Fibroblast of skin of right biceps (primary cell): Measurements from ENCODE around the gene KRTAP10-2.
"Not testable (repeated sequence)": the region's sequence is repeated elsewhere in the genome, so short reads cannot be mapped to it uniquely, and the experiment has no call there.

ENCODE experiments used
- DNase-seq: peaks from one replicate; pipeline ENCODE4 v3.0.0-alpha.2; 2013

The KRTAP10-2 gene

GRCh38 chr21:44511938-44512275, 39.4 kb downstream of the KRTAP10-2 start:
- DNase-seq, result no peak

DNA sequence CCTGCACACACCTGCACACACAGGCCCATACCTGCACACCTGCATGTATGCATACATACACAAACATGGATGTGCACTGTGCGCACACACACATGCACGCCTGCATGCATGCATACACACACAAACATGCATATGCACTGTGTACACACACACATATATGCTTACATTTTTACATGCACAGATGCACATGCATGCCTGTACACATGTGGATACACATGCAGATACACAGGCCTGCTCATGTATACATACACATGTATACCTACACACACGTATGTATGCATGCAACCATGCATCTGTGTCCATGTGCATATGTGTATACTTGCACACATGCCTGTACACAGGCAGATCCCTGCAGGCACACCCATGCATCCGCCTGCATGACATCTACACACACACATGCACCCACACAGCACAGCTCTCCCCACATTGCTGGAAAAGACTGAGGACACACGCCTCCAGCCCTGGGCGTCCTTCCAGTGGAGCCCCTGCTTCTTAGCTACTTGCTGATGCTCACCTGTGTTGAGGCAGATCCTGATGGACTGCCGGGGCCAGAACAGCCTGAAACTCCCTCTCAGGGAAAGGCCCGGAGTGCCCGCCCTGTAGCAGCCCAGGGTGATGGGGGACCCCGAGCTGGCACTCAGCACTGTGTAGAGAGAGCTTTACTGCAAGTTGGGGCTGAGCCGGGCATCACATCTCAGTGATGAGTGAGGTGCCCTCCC, 39.9 kb downstream of the KRTAP10-2 start:
- DNase-seq, result no peak

GRCh38 chr21:44510508-44511218, 40.6 kb downstream of the KRTAP10-2 start:
- DNase-seq, result peak; percentile 29

GRCh38 chr21:44510109-44510507, 41.2 kb downstream of the KRTAP10-2 start:
- no peak for DNase-seq

DNA sequence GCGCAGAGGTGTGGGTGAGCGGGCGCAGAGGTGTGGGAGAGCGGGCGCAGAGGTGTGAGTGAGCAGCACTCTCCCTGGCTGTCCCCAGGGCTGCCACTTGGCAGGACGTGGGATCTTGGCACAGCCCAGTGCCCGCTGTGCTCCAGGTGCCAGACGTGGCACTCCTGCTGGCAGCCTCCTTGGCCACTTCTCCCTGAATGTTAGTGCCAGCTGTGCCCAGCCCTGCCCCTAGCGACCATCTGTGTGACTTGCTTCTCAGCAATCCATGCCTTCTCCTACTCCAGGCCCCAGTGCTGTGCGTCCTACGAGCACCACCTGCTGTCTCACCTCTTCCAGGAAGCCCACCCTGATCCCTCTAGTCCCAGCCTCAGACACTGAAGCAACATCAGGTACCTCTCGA, 41.8 kb downstream of the KRTAP10-2 start:
- DNase-seq, result no peak

- no peak for DNase-seq
Measured at GRCh38 chr21:44508711-44509445, 42.4 kb downstream of the KRTAP10-2 start.

DNA sequence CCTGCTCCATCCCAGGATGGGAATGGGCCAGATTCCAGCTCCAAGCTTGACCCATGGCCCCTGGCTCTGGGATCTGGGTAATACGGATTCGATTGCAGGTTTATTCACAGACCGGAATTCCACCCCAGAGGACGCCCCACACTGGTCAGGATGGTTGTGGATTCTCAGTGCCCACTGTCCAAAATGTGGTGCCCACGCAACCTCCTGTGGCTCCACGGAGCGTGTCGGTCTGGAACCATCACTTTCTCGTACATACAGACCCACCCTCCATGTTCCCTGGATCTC, 42.9 kb downstream of the KRTAP10-2 start:
- DNase-seq, result no peak

DNA sequence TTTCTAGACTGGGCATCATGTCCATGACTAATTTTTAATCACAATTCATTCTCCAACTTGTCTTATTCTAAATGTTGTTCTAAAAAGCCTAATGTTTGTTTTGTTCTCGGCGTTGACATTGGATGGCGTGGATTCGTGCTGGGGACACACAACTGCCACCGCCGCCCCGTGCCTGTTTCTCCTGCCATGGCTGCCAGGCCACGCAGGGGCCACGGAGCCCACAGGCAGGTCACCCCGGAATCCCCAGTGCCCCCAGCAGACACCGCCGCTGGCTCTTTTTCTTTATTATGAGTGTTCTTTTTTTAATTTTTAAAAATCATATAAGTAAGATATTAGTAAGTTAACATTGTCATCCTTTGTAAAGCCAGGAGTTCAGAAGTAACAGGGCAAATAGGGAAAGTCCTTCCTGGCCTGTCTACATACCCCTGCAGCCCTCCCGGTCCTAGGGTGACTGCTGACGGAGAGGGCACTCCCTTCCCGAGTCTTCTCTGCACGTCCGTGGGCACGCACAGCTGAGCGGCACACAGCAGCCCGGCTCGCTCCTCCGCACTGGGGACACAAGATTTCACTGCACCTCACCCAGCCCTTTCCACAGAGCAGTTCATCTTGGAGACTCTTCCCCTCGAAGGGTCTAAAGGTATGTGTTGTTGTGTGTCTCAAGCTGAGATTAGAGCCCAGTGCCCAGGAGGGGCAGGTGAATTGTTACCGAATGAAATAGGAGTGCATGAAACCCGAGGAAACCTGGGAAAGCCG, 43.5 kb downstream of the KRTAP10-2 start:
- no peak for DNase-seq

DNA sequence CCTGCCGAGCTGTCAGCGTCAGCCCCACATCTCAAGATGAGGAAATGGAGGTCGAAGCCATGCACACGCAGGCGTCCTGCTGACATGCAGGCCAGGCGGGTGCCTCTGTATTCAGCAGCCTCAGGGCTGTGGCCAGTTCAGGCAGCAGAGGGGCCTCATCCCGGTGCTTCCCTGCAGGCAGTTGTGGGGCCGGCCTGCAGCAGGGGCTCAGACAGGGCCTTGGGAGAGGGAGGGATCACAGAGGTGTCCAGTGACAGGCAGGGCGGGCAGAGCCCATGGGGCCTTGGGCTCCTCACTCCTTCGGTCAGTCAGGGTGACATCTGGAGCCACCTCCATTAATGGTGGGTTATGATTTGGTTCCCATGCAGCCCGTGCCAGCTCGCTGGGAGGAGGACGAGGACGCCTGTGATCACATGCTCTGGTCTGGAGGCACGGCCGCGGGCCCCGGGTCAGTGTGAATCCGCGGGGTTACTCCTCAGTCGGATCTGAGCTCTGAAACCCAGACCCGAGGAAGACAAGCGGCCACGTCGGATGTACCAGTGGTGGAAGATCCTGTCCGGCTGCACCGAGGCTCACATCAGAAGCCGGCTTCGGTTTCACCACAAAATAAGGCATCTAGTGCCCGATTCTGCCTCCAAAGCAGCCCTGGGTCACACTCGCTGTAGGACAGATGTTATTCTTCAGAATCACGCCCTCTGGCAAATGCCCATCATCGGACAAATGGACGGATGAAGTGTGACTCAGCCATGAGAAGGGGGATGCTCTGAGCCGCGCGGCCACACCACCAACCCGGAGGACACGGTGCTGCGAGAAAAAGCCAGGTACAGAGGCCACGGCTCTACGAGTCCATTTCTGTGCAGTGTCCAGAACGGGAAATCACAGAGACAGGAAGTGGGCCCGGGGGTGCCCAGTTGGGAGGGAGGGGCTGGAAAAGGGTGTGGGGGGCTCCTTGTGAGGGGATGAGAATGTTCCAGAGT, 44.7 kb downstream of the KRTAP10-2 start:
- no peak for DNase-seq

DNA sequence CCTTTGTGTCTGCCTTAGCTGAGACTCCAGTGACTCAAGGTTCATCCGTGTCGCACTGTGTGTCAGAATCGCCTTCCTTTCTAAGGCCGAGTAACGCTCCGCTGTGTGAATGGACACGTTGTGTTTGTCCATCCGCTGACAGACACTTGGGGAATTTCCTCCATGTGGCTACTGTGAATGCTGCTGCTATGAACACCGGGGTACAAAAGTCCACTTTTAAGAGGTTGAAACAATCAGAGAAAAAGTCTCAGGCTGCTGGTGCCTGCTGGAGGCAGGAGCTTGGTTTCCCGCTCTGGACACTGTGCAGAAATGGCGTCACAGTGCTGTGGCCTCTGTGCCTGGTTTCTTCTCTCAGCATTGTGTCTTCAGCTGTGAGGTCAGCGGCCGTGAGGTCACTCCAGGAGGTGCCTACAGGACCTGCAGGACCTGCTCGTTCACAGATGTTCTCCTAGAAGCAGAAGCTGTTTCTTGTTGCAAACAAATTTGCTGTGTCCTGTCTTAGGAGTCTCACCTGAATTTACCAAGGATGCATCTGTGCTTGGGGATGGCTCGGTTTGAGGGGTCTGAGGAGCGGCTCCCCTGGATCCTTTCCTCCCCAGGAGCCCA, 45.5 kb downstream of the KRTAP10-2 start:
- DNase-seq, result no peak

DNA sequence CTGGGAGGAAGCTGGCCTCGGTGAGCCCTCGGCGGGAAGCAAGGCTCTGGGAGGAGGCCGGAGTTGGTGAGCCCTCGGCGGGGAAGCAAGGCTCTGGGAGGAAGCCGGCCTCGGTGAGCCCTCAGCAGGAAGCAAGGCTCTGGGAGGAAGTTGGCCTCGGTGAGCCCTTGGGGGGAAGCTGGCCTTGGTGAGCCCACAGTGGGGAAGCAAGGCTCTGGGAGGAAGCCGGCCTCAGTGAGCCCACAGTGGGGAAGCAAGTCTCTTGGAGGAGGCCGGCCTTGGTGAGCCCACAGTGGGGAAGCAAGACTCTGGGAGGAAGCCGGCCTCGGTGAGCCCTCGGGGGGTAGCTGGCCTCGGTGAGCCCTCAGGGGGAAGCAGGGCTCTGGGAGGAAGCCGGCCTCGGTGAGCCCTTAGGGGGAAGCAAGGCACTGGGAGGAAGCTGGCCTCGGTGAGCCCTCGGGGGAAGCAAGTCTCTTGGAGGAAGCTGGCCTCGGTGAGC, 47.4 kb downstream of the KRTAP10-2 start:
- DNase-seq, result no peak

GRCh38 chr21:44503006-44503889, 48.1 kb downstream of the KRTAP10-2 start:
- DNase-seq, result not testable (repeated sequence)

DNA sequence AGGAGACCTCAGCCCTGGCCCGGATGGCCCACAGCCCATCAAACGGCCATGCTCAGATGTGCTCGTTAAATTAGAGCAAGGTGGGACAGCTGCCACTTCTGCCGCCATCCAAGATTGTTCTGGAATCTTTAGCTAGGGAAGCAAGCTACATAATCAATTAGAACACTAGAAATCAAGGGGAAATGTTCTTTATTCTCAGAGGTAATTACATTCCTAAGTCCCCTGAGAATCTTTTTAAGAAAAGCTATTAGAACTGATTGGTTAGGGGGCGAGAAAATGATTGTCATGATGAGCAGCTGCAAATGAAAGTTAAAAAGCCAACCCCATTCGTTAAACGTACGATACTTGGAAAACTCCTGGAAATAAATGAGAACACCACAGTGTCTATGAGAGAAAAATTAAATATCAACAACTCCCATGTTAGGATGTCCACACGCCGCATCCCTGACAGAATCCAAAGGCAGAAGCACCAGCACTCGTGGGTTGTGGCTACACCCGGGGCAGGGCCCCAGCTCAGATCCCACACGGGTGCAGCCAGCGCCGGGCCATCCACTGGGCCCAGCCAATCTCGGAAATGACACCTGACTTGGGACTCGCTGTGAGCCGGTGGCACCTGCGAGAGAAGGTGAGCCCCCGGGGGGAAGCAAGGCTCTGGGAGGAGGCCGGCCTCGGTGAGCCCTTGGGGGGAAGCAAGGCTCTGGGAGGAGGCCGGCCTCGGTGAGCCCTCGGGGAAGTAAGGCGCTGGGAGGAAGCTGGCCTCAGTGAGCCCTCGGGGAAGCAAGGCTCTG, 48.9 kb downstream of the KRTAP10-2 start:
- no peak for DNase-seq
